ENCODE results near the gene MAP3K5.

Gene MAP3K5

GRCh38 chr6:136527831-136528230 lies 264.4 kb downstream of the MAP3K5 start:
- DNase-seq, result no peak

GRCh38 chr6:136526937-136527336 lies 265.3 kb downstream of the MAP3K5 start:
- DNase-seq, result no peak

GRCh38 chr6:136526196-136526930 lies 265.9 kb downstream of the MAP3K5 start:
- peak in 1 of 2 experiments; percentile 5 for DNase-seq

GRCh38 chr6:136525586-136526195 lies 266.6 kb downstream of the MAP3K5 start:
- no peak for DNase-seq

GRCh38 chr6:136524936-136525413 lies 267.3 kb downstream of the MAP3K5 start:
- no peak for DNase-seq

GRCh38 chr6:136524339-136524935 lies 267.8 kb downstream of the MAP3K5 start:
- DNase-seq, result no peak

- no peak for DNase-seq
Observed at GRCh38 chr6:136523196-136523595, 269.1 kb downstream of the MAP3K5 start.

GRCh38 chr6:136522636-136523035 lies 269.6 kb downstream of the MAP3K5 start:
- DNase-seq, result no peak

- DNase-seq, result no peak
Observed at GRCh38 chr6:136521911-136522310, 270.4 kb downstream of the MAP3K5 start.

GRCh38 chr6:136521427-136521826 lies 270.9 kb downstream of the MAP3K5 start:
- no peak for DNase-seq

- no peak for DNase-seq
Observed at GRCh38 chr6:136520517-136520916, 271.8 kb downstream of the MAP3K5 start.

GRCh38 chr6:136517582-136517981 lies 274.7 kb downstream of the MAP3K5 start:
- no peak for DNase-seq

- DNase-seq, result no peak
Observed at GRCh38 chr6:136517002-136517401, 275.3 kb downstream of the MAP3K5 start.

GRCh38 chr6:136514591-136514990 lies 277.7 kb downstream of the MAP3K5 start:
- DNase-seq, result no peak

GRCh38 chr6:136511926-136512325 lies 280.4 kb downstream of the MAP3K5 start:
- no peak for DNase-seq

GRCh38 chr6:136511397-136511796 lies 280.9 kb downstream of the MAP3K5 start:
- no peak for DNase-seq

GRCh38 chr6:136510782-136511181 lies 281.5 kb downstream of the MAP3K5 start:
- DNase-seq, result peak in 1 of 2 experiments; percentile 1

- peak in 1 of 2 experiments; percentile 2 for DNase-seq
Observed at GRCh38 chr6:136510299-136510698, 282.0 kb downstream of the MAP3K5 start.

- no peak for DNase-seq
Observed at GRCh38 chr6:136508725-136509392, 283.4 kb downstream of the MAP3K5 start.
